NCI-H1436 (cell line): Measurements from ENCODE around the gene MICOS13.
A peak's percentile ranks its signal among the peaks of the same experiment; 100 is the strongest.

Experiments
- DNase-seq: peaks from one replicate; lab custom pipeline; 2025; lab: John Stamatoyannopoulos, UW

Gene MICOS13

DNA sequence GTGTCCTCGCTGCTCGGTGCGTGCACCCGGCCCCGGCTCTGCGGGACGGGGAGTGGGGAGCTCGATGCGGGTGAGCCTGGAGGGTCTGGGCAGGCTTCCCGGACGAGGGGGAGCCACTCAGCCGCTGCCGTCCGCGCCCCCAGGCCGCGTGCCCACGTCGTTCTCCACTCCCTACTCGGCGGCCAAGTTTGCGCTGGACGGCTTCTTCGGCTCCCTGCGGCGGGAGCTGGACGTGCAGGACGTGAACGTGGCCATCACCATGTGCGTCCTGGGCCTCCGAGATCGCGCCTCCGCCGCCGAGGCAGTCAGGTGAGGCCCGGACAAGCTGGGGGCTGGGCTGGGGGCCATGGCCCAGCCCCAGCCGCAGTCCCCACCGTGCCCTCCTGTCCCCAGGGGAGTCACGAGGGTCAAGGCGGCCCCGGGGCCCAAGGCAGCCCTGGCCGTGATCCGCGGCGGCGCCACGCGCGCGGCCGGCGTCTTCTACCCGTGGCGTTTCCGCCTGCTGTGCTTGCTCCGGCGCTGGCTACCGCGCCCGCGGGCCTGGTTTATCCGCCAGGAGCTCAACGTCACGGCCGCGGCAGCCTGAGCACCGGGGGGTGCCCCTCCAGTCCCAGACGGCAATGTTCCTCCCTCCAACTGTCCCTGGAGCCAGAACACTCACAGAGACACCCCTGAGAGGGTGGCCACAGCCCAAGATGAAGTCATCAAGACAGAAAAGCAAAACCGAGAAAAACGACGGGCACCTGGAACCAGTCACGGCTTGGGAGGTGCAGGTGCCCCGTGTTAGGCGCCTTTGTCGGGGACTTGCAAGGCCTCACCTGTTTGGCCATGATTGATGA, 7.3 kb upstream of the MICOS13 start:
- no peak for DNase-seq

- peak; percentile 89 for DNase-seq
Measured at GRCh38 chr19:5686647-5687359, 6.5 kb upstream of the MICOS13 start.

DNA sequence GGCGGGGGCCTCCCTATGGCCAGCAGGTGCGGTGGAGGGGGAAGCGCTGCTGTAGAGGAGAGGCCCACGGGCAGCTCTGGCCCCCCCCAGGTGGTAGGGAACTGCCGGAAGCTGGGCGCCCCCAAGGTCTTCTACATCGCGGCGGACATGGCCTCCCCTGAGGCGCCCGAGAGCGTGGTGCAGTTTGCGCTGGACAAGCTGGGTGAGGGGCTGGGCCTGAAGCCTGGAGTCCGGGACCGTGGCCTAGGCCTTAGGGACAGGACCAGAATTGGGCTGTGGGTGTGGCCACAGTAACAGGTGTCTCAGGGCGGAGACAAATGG, 6.0 kb upstream of the MICOS13 start:
- no peak for DNase-seq

DNA sequence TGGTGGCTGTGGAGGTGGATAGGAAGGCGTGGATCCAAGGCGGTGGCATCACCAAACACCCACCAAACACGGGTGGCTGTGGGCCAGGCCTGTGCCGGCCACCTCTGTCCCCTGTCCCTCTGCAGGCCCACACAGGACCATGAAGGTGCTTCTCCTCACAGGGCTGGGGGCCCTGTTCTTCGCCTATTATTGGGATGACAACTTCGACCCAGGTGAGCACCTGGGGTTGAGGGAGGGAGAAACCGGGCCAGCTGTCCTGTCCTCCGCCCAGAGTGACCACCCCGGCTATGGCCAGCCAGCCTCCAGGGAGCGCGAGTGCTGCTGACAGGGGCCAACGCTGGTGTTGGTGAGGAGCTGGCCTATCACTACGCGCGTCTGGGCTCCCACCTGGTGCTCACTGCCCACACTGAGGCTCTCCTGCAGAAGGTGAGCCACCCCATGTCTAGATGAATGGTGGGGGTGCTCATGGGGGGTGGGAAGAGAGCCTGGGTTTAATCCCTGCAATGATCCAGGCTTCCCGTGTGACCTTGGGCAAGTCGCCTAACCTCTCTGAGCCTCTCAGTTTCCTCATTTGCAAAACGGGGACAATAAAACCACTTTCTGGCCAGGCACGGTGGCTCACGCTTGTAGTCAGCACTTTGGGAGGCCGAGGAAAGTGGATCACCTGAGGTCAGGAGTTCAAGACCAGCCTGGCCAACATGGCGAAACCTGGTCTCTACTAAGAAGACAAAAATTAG, 4.5 kb upstream of the MICOS13 start:
- DNase-seq = no peak

DNA sequence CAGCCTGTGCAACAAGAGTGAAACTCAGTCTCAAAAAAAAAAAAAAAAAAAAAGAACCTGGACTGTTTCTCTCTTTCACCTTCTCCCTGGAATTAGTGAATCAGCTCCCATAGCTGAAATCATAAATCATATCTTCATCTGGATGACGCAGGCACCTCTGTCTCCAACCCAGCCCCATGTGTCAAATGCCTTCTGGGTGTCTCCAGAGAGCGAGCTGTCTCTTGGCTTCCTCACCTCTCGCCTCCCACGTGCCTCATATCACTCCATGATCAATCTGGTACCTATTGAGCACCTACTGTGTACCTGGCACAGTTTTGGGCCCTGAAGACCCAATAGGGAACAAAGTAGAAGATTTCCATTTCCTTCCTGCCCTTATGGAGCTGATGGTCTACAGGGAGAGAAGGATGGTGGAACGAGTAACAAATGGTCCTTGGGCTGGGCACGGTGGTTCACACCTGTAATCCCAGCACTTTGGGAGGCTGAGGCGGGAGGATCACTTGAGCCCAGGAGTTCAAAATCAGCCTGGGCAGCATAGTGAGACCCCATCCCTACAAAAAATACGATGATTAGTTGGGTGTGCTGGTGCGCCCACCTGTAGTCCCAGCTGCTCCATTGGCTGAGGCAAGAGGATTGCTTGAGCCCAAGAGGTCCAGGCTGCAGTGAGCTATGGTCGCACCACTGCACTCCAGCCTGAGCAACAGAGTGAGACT, 3.0 kb upstream of the MICOS13 start:
- no peak for DNase-seq

GRCh38 chr19:5682107-5682482, 1.8 kb upstream of the MICOS13 start:
- DNase-seq = no peak

GRCh38 chr19:5681391-5682106, 1.2 kb upstream of the MICOS13 start:
- no peak for DNase-seq

DNA sequence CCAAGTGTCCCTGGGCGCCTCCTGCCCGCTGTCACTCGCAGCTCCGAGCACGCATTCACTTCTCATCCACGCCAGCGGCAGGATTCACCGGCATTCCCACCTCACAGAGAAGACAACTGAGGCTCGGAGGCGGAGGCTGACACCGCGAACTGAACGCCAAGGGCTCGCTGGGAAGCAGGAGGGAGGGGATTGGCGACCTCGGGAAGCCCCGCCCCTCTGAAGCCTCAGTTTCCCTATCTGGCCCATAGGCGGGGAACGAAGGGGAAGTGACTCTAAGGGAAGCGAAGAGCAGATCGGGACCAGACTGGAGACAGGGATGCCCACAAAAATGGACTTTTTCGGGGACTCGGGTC, 256 bp downstream of the MICOS13 start:
- DNase-seq = no peak

GRCh38 chr19:5679289-5680083, 830 bp downstream of the MICOS13 start:
- DNase-seq = no peak

DNA sequence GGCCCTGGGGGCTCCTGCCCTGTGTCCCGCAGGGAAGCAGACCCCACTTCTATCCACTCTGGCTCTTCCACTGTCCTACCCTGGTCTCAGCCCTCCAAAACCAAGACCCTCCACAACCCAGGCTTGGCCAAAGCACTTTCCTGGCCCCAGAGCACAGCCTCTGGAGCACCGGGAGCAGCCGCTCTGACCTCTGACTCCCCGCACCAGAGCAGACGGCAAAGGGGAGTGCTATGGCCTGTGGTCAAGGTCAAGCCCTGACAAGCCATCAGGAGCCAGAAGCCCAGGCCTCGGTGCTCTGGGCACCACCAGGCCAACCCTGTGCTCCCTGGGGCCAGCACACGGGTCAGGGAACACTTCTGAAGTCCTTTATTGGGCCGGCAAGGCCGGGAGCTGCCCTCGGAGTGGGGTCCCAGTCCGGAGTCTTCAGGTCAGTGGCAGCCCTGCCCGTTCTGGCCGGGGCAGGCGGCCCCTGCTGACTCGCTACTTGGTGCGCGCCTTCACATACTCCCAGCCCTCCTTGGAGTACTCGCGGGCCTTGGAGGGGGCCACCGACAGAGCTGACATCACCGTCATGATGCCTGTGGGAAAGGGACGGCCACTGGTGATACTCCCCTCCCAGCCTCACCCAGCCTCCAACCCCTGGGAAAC, 2.1 kb downstream of the MICOS13 start:
- no peak for DNase-seq

DNA sequence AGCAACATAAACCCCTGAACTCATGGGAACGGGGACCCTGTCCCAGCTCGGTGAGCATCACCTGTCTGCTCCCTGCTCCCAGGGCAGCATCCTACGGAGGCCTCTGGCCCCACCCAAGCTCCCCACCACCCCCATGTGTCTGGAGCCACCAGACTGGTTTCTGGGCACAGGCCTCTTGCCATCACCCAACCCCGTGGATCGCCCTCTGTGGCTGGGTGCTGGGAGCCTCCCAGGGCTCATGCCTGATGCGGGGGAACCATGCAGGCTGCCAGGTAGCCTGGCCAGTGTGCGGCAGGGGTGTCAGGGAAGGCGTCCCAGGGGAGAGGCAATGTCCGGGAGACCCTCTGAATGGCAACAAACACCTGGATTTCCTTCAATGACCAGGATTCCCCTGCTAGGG, 2.7 kb downstream of the MICOS13 start:
- no peak for DNase-seq

DNA sequence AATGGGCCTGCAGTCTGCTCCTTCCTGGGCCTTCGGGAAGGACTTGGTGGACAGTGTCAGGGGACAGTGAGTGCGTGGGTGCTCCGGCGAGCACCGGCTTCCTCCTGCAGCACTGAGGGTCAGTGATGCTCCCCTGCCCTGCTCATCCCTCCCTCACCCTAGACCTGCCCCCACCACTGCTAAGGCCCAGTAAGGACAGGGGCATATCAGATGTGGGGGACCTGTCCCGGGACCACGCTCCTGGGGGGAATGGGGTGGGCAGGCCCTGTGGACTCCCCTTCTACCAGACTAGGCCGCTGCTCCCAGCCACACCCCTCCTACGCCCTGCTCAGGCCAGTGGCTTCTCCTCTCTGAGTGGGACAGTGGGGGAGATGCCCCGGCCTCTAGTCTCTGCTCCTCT, 3.2 kb downstream of the MICOS13 start:
- DNase-seq = no peak

DNA sequence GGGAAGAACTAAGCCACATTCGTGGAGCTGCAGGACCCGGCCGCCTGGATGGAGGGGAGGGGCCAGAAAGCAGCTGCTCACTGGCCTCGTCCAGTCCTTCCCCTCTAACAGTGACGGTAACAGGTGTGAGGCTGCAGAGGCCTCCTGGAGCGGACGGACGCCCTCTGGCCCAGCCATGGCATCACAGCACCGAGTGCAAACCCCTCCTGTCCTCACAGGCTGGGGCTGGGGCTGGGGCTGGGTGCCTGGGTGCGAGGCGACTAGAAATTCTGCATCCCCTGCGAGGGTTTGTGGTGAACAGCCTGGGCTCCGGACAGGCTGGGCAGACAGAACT, 3.6 kb downstream of the MICOS13 start:
- no peak for DNase-seq

GRCh38 chr19:5676105-5676771, 4.1 kb downstream of the MICOS13 start:
- DNase-seq = no peak

GRCh38 chr19:5674714-5675113, 5.6 kb downstream of the MICOS13 start:
- no peak for DNase-seq

DNA sequence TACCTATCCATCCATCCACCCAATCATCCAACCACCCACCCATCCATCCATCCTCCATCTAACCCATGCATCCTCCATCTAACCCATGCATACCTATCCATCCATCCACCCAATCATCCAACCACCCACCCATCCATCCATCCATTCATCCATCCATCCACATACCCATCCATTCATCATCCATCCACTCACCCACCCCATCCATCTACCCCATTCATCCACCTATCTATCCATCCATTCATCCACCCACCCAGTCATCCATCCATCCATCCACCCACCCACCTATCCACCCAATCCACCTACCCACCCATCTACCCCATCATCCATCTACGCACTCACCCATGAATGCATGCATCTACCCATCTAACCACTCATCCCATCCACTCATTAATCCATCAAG, 6.6 kb downstream of the MICOS13 start:
- no peak for DNase-seq

GRCh38 chr19:5672708-5673459, 7.4 kb downstream of the MICOS13 start:
- no peak for DNase-seq

GRCh38 chr19:5671600-5671999, 8.7 kb downstream of the MICOS13 start:
- no peak for DNase-seq

DNA sequence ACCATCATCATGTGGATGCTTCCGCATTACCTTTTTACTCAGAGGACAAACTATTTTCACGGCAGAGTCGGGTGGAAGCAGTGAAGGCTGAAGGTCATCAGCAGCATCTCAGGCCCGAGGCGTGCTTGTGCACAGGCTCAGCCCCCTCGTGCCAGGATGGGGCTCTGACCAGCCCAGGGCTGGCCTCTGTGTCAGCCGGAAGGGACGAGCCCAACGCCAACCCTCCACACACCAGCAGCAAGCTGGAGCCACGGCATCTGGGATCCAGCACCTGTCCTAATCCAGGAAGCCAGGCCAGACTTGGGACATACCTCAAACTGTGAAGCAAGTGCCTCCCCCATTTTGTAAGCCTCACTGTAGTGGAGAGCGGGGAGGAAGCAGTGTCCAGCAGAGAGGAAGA, 11.1 kb downstream of the MICOS13 start:
- DNase-seq = no peak
